ENCODE measurements around the gene TGFA.

DNA sequence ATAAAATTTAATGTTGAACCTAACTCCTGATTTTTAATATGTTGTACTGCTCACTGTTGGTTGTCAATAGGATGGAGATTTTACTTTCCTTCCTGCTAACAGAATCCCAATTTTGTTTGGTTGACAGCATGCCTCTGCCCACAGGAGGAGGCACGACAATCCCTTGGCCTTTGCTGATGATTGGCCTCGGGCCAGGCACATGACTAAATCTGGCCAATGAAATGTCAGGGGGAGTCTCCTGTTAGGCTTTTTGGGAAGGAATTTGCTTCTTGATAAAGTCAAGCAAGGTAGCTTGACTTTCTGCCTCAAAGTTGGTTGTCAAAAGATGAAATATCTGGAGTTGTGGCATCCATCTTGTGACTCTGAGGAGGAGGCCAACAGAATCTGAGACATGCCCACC is 6.8 kb upstream of the TGFA start:
- TF ChIP-seq EZH2 (IDR thresholded peaks at IDR 0.05; ENCODE audit: low read length, missing control alignments): no peak
- TF ChIP-seq, protein P1, sequence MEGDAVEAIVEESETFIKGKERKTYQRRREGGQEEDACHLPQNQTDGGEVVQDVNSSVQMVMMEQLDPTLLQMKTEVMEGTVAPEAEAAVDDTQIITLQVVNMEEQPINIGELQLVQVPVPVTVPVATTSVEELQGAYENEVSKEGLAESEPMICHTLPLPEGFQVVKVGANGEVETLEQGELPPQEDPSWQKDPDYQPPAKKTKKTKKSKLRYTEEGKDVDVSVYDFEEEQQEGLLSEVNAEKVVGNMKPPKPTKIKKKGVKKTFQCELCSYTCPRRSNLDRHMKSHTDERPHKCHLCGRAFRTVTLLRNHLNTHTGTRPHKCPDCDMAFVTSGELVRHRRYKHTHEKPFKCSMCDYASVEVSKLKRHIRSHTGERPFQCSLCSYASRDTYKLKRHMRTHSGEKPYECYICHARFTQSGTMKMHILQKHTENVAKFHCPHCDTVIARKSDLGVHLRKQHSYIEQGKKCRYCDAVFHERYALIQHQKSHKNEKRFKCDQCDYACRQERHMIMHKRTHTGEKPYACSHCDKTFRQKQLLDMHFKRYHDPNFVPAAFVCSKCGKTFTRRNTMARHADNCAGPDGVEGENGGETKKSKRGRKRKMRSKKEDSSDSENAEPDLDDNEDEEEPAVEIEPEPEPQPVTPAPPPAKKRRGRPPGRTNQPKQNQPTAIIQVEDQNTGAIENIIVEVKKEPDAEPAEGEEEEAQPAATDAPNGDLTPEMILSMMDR (conservative IDR thresholded peaks at IDR 0.05 in 1 of 2, IDR thresholded peaks at IDR 0.05 in 1 of 2; ENCODE audit: low read depth in 1 of 2, low read length in 2 of 2): no peak

Data from fibroblast of lung (primary cell).